A549 (cell line): ENCODE measurements around the gene GPAT3. TPM values are rescaled to one million over a fixed set of nuclear protein-coding genes. Genes with fewer than 3 reads are reported as not detected.

ENCODE experiments used
- ATAC-seq, 2 experiments: fragments of 200-7000 bp in 1 of 2; fragments of >200 bp in 1 of 2; cut with Nextera tagmentation in 1 of 2; cut with Tn5 transposase in 1 of 2; 3 replicates each; pipeline versions ENCODE4 v1.8.0 to v1.9.1; 2018 to 2020; ENCODE audit warnings: mild to moderate bottlenecking in 1 of 2, moderate library complexity in 1 of 2
- CTCF ChIA-PET: fragments of 300-600 bp; sonication (Branson Sonifier 250); formaldehyde crosslinking; extraction: SDS; loops from one replicate; lab custom pipeline; 2021; ENCODE audit warnings: antibody characterized with exemption, inconsistent platforms; lab: Yijun Ruan, JAX
- POLR2A ChIA-PET: fragments of 350-600 bp; formaldehyde crosslinking; extraction: SDS; loops from one replicate; lab custom pipeline; 2021; ENCODE audit warnings: antibody characterized with exemption, inconsistent platforms; lab: Yijun Ruan, JAX
- DNase-seq, 2 experiments: peaks; one replicate each; pipeline versions ENCODE4 v3.0.0 to v3.0.0-alpha.2; 2011 to 2016; ENCODE audit warnings: low read depth in 1 of 2, low spot score in 1 of 2
- FAIRE-seq: peaks from 2 replicates; lab custom pipeline; 2011; peaks lifted over from hg19 to GRCh38; lab: Jason Lieb, UNC
- H3K27ac ChIP-seq, 2 experiments: fragments of >200 bp; sonication (Bioruptor Twin); formaldehyde crosslinking; 3 replicates each; pipeline ENCODE4 v1.5.1; 2016 to 2017
- H3K4me1 ChIP-seq: fragments of >200 bp; sonication (Bioruptor Twin); formaldehyde crosslinking; 3 replicates; pipeline ENCODE4 v1.6.1; 2016
- H3K4me2 ChIP-seq: fragments of >200 bp; sonication (Bioruptor Twin); formaldehyde crosslinking; 3 replicates; pipeline ENCODE4 v1.6.1; 2016
- H3K4me3 ChIP-seq: fragments of >200 bp; sonication (Bioruptor Twin); formaldehyde crosslinking; 3 replicates; pipeline ENCODE4 v1.5.1; 2016
- H3K9me3 ChIP-seq: fragments of >200 bp; sonication (Bioruptor Twin); formaldehyde crosslinking; 3 replicates; pipeline ENCODE4 v1.6.1; 2016
- BCL3 ChIP-seq: fragments of >200 bp; sonication (Bioruptor Twin); formaldehyde crosslinking; IDR thresholded peaks from 3 replicates; pipeline ENCODE4 v1.6.1; 2016
- CEBPB ChIP-seq, 2 experiments: fragments of >200 bp in 1 of 2; sonication (Bioruptor Twin) in 1 of 2; formaldehyde crosslinking in 1 of 2; IDR thresholded peaks; 2 replicates each; pipeline ENCODE4 v1.6.1; 2012 to 2016
- EHMT2 ChIP-seq: fragments of 200-600 bp; sonication (generic); IDR thresholded peaks from 2 replicates; pipeline ENCODE4 v1.6.1; 2016; ENCODE audit warnings: antibody characterized with exemption, low read depth, mild to moderate bottlenecking, moderate library complexity
- FOSL2 ChIP-seq, 2 experiments: fragments of 450-650 bp in 1 of 2; fragments of >200 bp in 1 of 2; sonication (Bioruptor Twin) in 1 of 2; formaldehyde crosslinking; IDR thresholded peaks; 2 replicates each; pipeline versions ENCODE4 v1.5.0 to v1.6.1; 2016 to 2020; ENCODE audit warnings: mild to moderate bottlenecking in 1 of 2, moderate library complexity in 1 of 2
- GATA3 ChIP-seq: IDR thresholded peaks from 2 replicates; pipeline ENCODE4 v1.6.1; 2012; ENCODE audit warnings: borderline replicate concordance
- HMGXB4 ChIP-seq: fragments of 250-450 bp; sonication (Bioruptor Pico); IDR thresholded peaks from 2 replicates; pipeline ENCODE4 v1.5.0; 2021; ENCODE audit warnings: mild to moderate bottlenecking, moderate library complexity, borderline replicate concordance
- MAFK ChIP-seq: fragments of 450-650 bp; IDR thresholded peaks from 2 replicates; pipeline ENCODE4 v1.6.1; 2014; ENCODE audit not compliant: partially characterized antibody
- PHF8 ChIP-seq: fragments of 200-600 bp; sonication (generic); IDR thresholded peaks from 2 replicates; pipeline ENCODE4 v1.6.1; 2016; ENCODE audit warnings: low read depth, mild to moderate bottlenecking, antibody characterized with exemption, moderate library complexity, borderline replicate concordance
- POLR2A ChIP-seq: IDR thresholded peaks from 2 replicates; pipeline ENCODE4 v1.6.1; 2012; ENCODE audit warnings: mild to moderate bottlenecking, low read length
- RFX5 ChIP-seq: fragments of 450-650 bp; IDR thresholded peaks from 2 replicates; pipeline ENCODE4 v1.7.1; 2014; ENCODE audit warnings: antibody characterized with exemption, mild to moderate bottlenecking, moderate library complexity
- WGBS: methylation state at CpG from one replicate; pipeline ENCODE4 v1.1.6; 2017; ENCODE audit errors: missing lambda C conversion rate; 5-methylcytosine and 5-hydroxymethylcytosine counted together
- polyA plus RNA-seq, 4 experiments: library from polyadenylated mRNA; depleted of rRNA in 3 of 4; stranded (reverse); fragments of >200 nt; fragmentation: RNase III in 1 of 4; extraction: RNeasy Plus Mini Kit Qiagen cat#74134 plus additional on column Dnase treatment in 1 of 4; gene quantifications; 2 replicates in 3 of 4; 3 replicates in 1 of 4; pipeline ENCODE4 v1.2.3, GENCODE V29; 2011 to 2017

GPAT3 gene
- polyA plus RNA-seq, 2 of the 4 experiments (the other 2 are of a cell fraction): 12.9 to 44.9 TPM

GRCh38 chr4:83625821-83626220, 89.9 kb downstream of the GPAT3 start:
- WGBS: 31% methylated on average over 1 of the region's 1 CpG
- ATAC-seq: no peak
- CTCF ChIA-PET: no interaction called here

GRCh38 chr4:83626245-83626836, 90.4 kb downstream of the GPAT3 start:
- no peak overlapping the region for H3K4me3 ChIP-seq
- FAIRE-seq: no peak
- peaks cover 17% of the 10 kb centered on the region; the same call in 2 of the 3 replicates for H3K9me3 ChIP-seq
- no peak overlapping the region for H3K27ac ChIP-seq
- 89% methylated on average over 11 of the region's 11 CpGs for WGBS
- ATAC-seq: no peak
- CTCF ChIA-PET: no interaction called here
- TF ChIP-seq BCL3: no peak
- TF ChIP-seq MAFK: no peak
- no peak for TF ChIP-seq GATA3
- TF ChIP-seq HMGXB4 (CRISPR knock-in tag): no peak
- TF ChIP-seq RFX5: no peak
- no peak for TF ChIP-seq PHF8
- no peak for TF ChIP-seq EHMT2
- TF ChIP-seq, all 56 proteins: peak for 0
- Histone ChIP-seq H3K4me2 (no peak overlapping the region), H3K4me1 (peaks cover 12% of the 10 kb centered on the region; the same call in 2 of the 3 replicates)
- DNase-seq: no peak
- POLR2A ChIA-PET: no interaction called here

More at GRCh38 chr4:83625821-83626220, 89.9 kb downstream of the GPAT3 start:
- H3K4me3 ChIP-seq: no peak overlapping the region
- H3K4me2 ChIP-seq: no peak overlapping the region
- DNase-seq: no peak
- no peak overlapping the region for H3K27ac ChIP-seq
- H3K4me1 ChIP-seq: peaks cover 9% of the 10 kb centered on the region; the same call in 2 of the 3 replicates
- POLR2A ChIA-PET: no interaction called here
- FAIRE-seq: no peak
- no peak for TF ChIP-seq POLR2A
- H3K9me3 ChIP-seq: peaks cover 22% of the 10 kb centered on the region; the same call in 2 of the 3 replicates

GRCh38 chr4:83629945-83630721, 94.2 kb downstream of the GPAT3 start:
- CTCF ChIA-PET: interaction anchor here (1.0 to 1.6 kb wide), 3 partner anchors 9 to 121 kb away, joined by 3 to 5 read pairs (median 4); no protein-coding TSS in a partner anchor
- Histone ChIP-seq H3K27ac (no peak overlapping the region), H3K4me3 (no peak overlapping the region), H3K9me3 (no peaks in the 10 kb centered on the region), H3K4me2 (0 out of 3 replicates have a peak overlapping the region, but pooled peaks have one; percentile 8), H3K4me1 (peaks cover 12% of the 10 kb centered on the region; the same call in 2 of the 3 replicates)
- DNase-seq (no peak), FAIRE-seq (no peak), ATAC-seq (no peak)
- POLR2A ChIA-PET: no interaction called here
- WGBS: 61% methylated on average over 5 of the region's 6 CpGs
- TF ChIP-seq CEBPB (IDR thresholded peaks at IDR 0.05) (peak; percentile 69 to 85; a peak in 3 of 4 replicates), BCL3 (no peak)

GRCh38 chr4:83631066-83631465, 95.2 kb downstream of the GPAT3 start:
- Histone ChIP-seq H3K4me1 (peaks cover 12% of the 10 kb centered on the region; the same call in 2 of the 3 replicates), H3K9me3 (no peaks in the 10 kb centered on the region), H3K4me2 (0 out of 3 replicates have a peak overlapping the region, but pooled peaks have one; percentile 8), H3K27ac (no peak overlapping the region), H3K4me3 (no peak overlapping the region)
- WGBS: 79% methylated on average over 2 of the region's 2 CpGs
- POLR2A ChIA-PET: no interaction called here
- DNase-seq (no peak), FAIRE-seq (no peak), ATAC-seq (no peak)
- CTCF ChIA-PET: interaction anchor here (0.9 to 1.7 kb wide), 2 partner anchors 8 to 10 kb away, joined by 3 to 4 read pairs; no protein-coding TSS in a partner anchor
- TF ChIP-seq FOSL2 (IDR thresholded peaks at IDR 0.05): no peak
- no peak for TF ChIP-seq FOSL2 (CRISPR knock-in tag; IDR thresholded peaks at IDR 0.05)
